AG04449 (cell line): ENCODE data around the gene CFAP210.
"Not testable (repeated sequence)": the region's sequence is repeated elsewhere in the genome, so short reads cannot be mapped to it uniquely, and the experiment has no call there.

Experiments
- CTCF ChIA-PET: fragments of 350-600 bp; formaldehyde crosslinking; extraction: SDS; loops from one replicate; lab custom pipeline; 2021; ENCODE audit warnings: antibody characterized with exemption; lab: Yijun Ruan, JAX
- POLR2A ChIA-PET: fragments of 400-600, 350-600 bp; formaldehyde crosslinking; extraction: SDS; loops from one replicate; lab custom pipeline; 2020; ENCODE audit warnings: antibody characterized with exemption, inconsistent platforms; lab: Yijun Ruan, JAX
- DNase-seq: peaks from one replicate; pipeline ENCODE4 v3.0.0-alpha.2; 2010; ENCODE audit warnings: low read depth, low spot score
- H3K4me3 ChIP-seq: 2 replicates; pipeline ENCODE4 v1.5.1; 2011; ENCODE audit warnings: low read depth, mild to moderate bottlenecking, control low read depth, low read length
- CTCF ChIP-seq: IDR thresholded peaks from one replicate; pipeline ENCODE4 v1.5.1; 2011; ENCODE audit warnings: mild to moderate bottlenecking, moderate library complexity, low read length, control low read depth, inconsistent platforms; ENCODE audit not compliant: insufficient read depth; ENCODE audit errors: missing control alignments

The CFAP210 gene

GRCh38 chr2:169609264-169609663 lies 84.9 kb downstream of the CFAP210 start:
- ChIA-PET CTCF (no interaction called here), POLR2A (no interaction called here)
- no peak overlapping the region for H3K4me3 ChIP-seq
- no peak for TF ChIP-seq CTCF
- DNase-seq = no peak

- no peak overlapping the region for H3K4me3 ChIP-seq
- no peak for DNase-seq
- no peak for TF ChIP-seq CTCF
- POLR2A ChIA-PET = no interaction called here
- CTCF ChIA-PET = no interaction called here
These were observed 94.6 kb downstream of the CFAP210 start for GRCh38 chr2:169599568-169599967.

GRCh38 chr2:169598982-169599381 lies 95.2 kb downstream of the CFAP210 start:
- CTCF ChIA-PET = no interaction called here
- POLR2A ChIA-PET = interaction anchor here (0.9 kb wide), 1 partner anchor 10 kb away, joined by 3 read pairs; no protein-coding TSS in a partner anchor
- DNase-seq = no peak
- no peak overlapping the region for H3K4me3 ChIP-seq
- no peak for TF ChIP-seq CTCF

GRCh38 chr2:169596546-169596945 lies 97.7 kb downstream of the CFAP210 start:
- CTCF ChIA-PET, H3K4me3 ChIP-seq, DNase-seq, POLR2A ChIA-PET: not testable (repeated sequence)
